K562 (cell line): ENCODE measurements around the gene ZNF302. TPM values are rescaled to one million over a fixed set of nuclear protein-coding genes. Genes with fewer than 3 reads are reported as not detected.

Experiments used
- COPS2 ChIP-seq: fragments of 450-650 bp; conservative IDR thresholded peaks from 2 replicates; pipeline ENCODE4 v1.6.1; 2016; ENCODE audit warnings: mild to moderate bottlenecking, moderate library complexity
- FOXP4 ChIP-seq: sonication (generic); formaldehyde crosslinking; IDR thresholded peaks from 2 replicates; pipeline ENCODE4 v1.8.0; 2022; ENCODE audit warnings: mild to moderate bottlenecking, missing genetic modification reagents, borderline replicate concordance
- GTF2F1 ChIP-seq: IDR thresholded peaks from 2 replicates; pipeline ENCODE4 v1.6.1; 2011; ENCODE audit warnings: low read depth, low read length, improper control_type of control experiment
- KDM2B ChIP-seq: fragments of 250-450 bp; sonication (Bioruptor Pico); IDR thresholded peaks from 2 replicates; pipeline ENCODE4 v1.8.0; 2021; ENCODE audit warnings: mild to moderate bottlenecking, moderate library complexity
- KDM4B ChIP-seq, 2 experiments: fragments of 450-650 bp in 1 of 2; sonication (generic) in 1 of 2; IDR thresholded peaks; 2 replicates each; pipeline ENCODE4 v1.6.1; 2016 to 2017; ENCODE audit warnings: borderline replicate concordance in 2 of 2, antibody characterized with exemption in 1 of 2, low read depth in 1 of 2, mild to moderate bottlenecking in 1 of 2
- MCM5 ChIP-seq: fragments of 450-650 bp; IDR thresholded peaks from 2 replicates; pipeline ENCODE4 v1.6.1; 2016; ENCODE audit warnings: low read depth
- MGA ChIP-seq: fragments of 450-650 bp; IDR thresholded peaks from 2 replicates; pipeline ENCODE4 v1.6.1; 2016; ENCODE audit warnings: mild to moderate bottlenecking, moderate library complexity
- NEUROD1 ChIP-seq: fragments of 150-350 bp; IDR thresholded peaks from 2 replicates; pipeline ENCODE4 v1.6.1; 2014; ENCODE audit warnings: borderline replicate concordance, low read length, low read depth; ENCODE audit not compliant: partially characterized antibody
- SPI1 ChIP-seq: IDR thresholded peaks from 2 replicates; pipeline ENCODE4 v1.6.1; 2011; ENCODE audit warnings: low read depth, low read length, control low read depth, borderline replicate concordance
- TCF7 ChIP-seq: sonication (generic); IDR thresholded peaks from 2 replicates; pipeline ENCODE4 v1.6.1; 2016; ENCODE audit warnings: antibody characterized with exemption, borderline replicate concordance
- UBTF ChIP-seq, 2 experiments: IDR thresholded peaks; 2 replicates each; pipeline ENCODE4 v1.6.1; 2012; ENCODE audit warnings: improper control_type of control experiment in 2 of 2, low read depth in 2 of 2, low read length in 2 of 2, borderline replicate concordance in 1 of 2
- polyA plus RNA-seq, 8 experiments: library from polyadenylated mRNA; depleted of rRNA in 4 of 8; stranded (reverse) in 5 of 8; unstranded in 3 of 8; fragments of >200 nt; fragmentation: Nextera tagmentation in 2 of 8; fragmentation: Illumina TruSeq in 1 of 8; extraction: Ambion mirVana in 2 of 8; extraction: Trizol in 1 of 8; gene quantifications; 2 replicates each; pipeline versions ENCODE4 v1.2.1 to v1.2.3, GENCODE V29; 2011 to 2014; ENCODE audit warnings: inconsistent platforms in 1 of 8, missing spikeins in 1 of 8
- total RNA-seq, 7 experiments: library from RNA; depleted of rRNA in 6 of 7; stranded (reverse); fragments of >200 nt in 6 of 7; fragmentation: Illumina TruSeq in 2 of 7; extraction: Trizol in 2 of 7; gene quantifications; 2 replicates each; pipeline versions ENCODE4 v1.2.1 to v1.2.3, GENCODE V29; 2011 to 2021; ENCODE audit warnings: low replicate concordance in 1 of 7

ZNF302 gene
- total and polyA plus RNA-seq, 9 of the 15 experiments (the other 6 are each of a cell fraction or from before 2014, with no cell fraction given) = 0.08 to 1.0 (median 0.27) TPM; not detected in 1

- TF ChIP-seq MGA (peak; percentile 48), FOXP4 (no peak), KDM4B (IDR thresholded peaks at IDR 0.05; ENCODE audit: borderline replicate concordance in 2 of 2, low read depth in 1 of 2) (no peak), TCF7 (no peak), NEUROD1 (no peak), COPS2 (no peak), SPI1 (no peak), GTF2F1 (no peak), KDM2B (CRISPR knock-in tag) (no peak), MCM5 (no peak), UBTF (IDR thresholded peaks at IDR 0.05; ENCODE audit: borderline replicate concordance in 1 of 2, low read depth in 2 of 2, low read length in 2 of 2) (no peak)
Measured at GRCh38 chr19:34677386-34678084, at the start of gene ZNF302 (continued).
